Activated CD4-positive, CD25-positive, alpha-beta regulatory T cell treated with anti-CD3 and anti-CD28 coated beads, Interleukin-2, amount 50 U/mL, for 24 hours (primary cell): ENCODE results near the gene CBX8.
A peak's percentile ranks its signal among the peaks of the same experiment; 100 is the strongest.
"Not testable (repeated sequence)": the region's sequence is repeated elsewhere in the genome, so short reads cannot be mapped to it uniquely, and the experiment has no call there.

Source experiments
- ATAC-seq, 2 donors: fragments of 150-1000 bp; cut with Tn5 transposase; one replicate each; pipeline ENCODE4 v1.10.0; 2021; ENCODE audit warnings: mild to moderate bottlenecking in 1 of 2, moderate library complexity in 1 of 2

The CBX8 gene

GRCh38 chr17:79777120-79777893, 19.6 kb downstream of the CBX8 start:
- peak in 1 of 2 donors; percentile 8 for ATAC-seq

GRCh38 chr17:79776376-79777119, 20.3 kb downstream of the CBX8 start:
- no peak for ATAC-seq

- ATAC-seq = no peak
Measured at GRCh38 chr17:79775632-79776031, 21.2 kb downstream of the CBX8 start.

- no peak for ATAC-seq
Measured at GRCh38 chr17:79774561-79774975, 22.3 kb downstream of the CBX8 start.

- not testable (repeated sequence) for ATAC-seq
Measured at GRCh38 chr17:79772726-79773125, 24.2 kb downstream of the CBX8 start.

- no peak for ATAC-seq
Measured at GRCh38 chr17:79771276-79771675, 25.6 kb downstream of the CBX8 start.

- ATAC-seq = no peak
Measured at GRCh38 chr17:79769570-79770506, 27.0 kb downstream of the CBX8 start.

- ATAC-seq = no peak
Measured at GRCh38 chr17:79765708-79766107, 31.2 kb downstream of the CBX8 start.

GRCh38 chr17:79761894-79762589, 34.8 kb downstream of the CBX8 start:
- ATAC-seq = no peak

GRCh38 chr17:79760197-79760906, 36.5 kb downstream of the CBX8 start:
- no peak for ATAC-seq

GRCh38 chr17:79758271-79758670, 38.6 kb downstream of the CBX8 start:
- no peak for ATAC-seq

GRCh38 chr17:79757140-79757745, 39.6 kb downstream of the CBX8 start:
- no peak for ATAC-seq

- no peak for ATAC-seq
Measured at GRCh38 chr17:79755591-79755990, 41.3 kb downstream of the CBX8 start.

GRCh38 chr17:79754903-79755302, 42.0 kb downstream of the CBX8 start:
- ATAC-seq = not testable (repeated sequence)

- no peak for ATAC-seq
Measured at GRCh38 chr17:79754370-79754769, 42.5 kb downstream of the CBX8 start.

GRCh38 chr17:79752175-79752574, 44.7 kb downstream of the CBX8 start:
- ATAC-seq = peak; percentile 54 to 66

GRCh38 chr17:79750650-79751545, 46.0 kb downstream of the CBX8 start:
- peak in 1 of 2 donors; percentile 18 for ATAC-seq

- ATAC-seq = no peak
Measured at GRCh38 chr17:79749958-79750357, 46.9 kb downstream of the CBX8 start.

GRCh38 chr17:79749156-79749815, 47.6 kb downstream of the CBX8 start:
- ATAC-seq = no peak
